Measurements from ENCODE around the gene GAS7.

DNA sequence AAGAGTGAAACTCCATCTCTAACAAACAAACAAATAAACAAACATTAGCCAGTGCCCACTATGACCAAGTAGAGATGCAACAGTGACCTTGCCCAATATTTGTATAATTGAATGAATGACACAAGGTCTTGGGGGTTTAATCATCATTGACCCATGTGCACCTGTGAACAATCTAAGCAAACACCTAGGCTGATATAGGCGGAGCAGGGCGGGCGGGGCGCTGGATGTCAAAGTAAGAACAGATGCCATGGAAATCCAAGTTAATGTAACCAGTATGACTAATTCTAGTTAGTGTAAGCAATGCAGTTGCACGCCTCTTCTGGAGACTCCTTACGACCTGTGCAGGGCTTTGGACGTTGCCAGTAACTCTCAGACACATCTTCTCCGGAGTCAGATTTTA is 310.9 kb downstream of the GAS7 start:
- TF ChIP-seq CTCF (IDR thresholded peaks at IDR 0.05) (no peak), EP300 (IDR thresholded peaks at IDR 0.05) (no peak), POLR2A (IDR thresholded peaks at IDR 0.05) (no peak)

All from gastroesophageal sphincter (tissue), 3 donors.